K562 (cell line): ENCODE data around the gene PIK3R1. TPM values are rescaled to one million over a fixed set of nuclear protein-coding genes. Genes with fewer than 3 reads are reported as not detected.
"Not testable (repeated sequence)": the region's sequence is repeated elsewhere in the genome, so short reads cannot be mapped to it uniquely, and the experiment has no call there.

Source experiments
- ATAC-seq: fragments of 200-7000 bp; cut with Tn5 transposase; 3 replicates; pipeline ENCODE4 v1.9.1; 2020; ENCODE audit warnings: moderate library complexity
- BruUV-seq: library from RNA; stranded (reverse); fragments of 400-500 nt; replicated peaks from 2 replicates; lab custom pipeline; 2021; lab: Mats Ljungman, UMichigan
- CTCF ChIA-PET: fragments of 300-600 bp; formaldehyde crosslinking; extraction: SDS; loops from one replicate; lab custom pipeline; 2021; ENCODE audit warnings: low intra/inter-chr PET ratio; lab: Yijun Ruan, JAX
- POLR2A ChIA-PET: fragments of 300-600, 350-650 bp; sonication (Branson Sonifier 250); formaldehyde crosslinking; extraction: SDS; loops from one replicate; lab custom pipeline; 2021; ENCODE audit warnings: antibody characterized with exemption, inconsistent platforms; lab: Yijun Ruan, JAX
- DNase-seq, 4 experiments: peaks; one replicate each; pipeline versions ENCODE4 v3.0.0 to v3.0.0-alpha.2; 2011 to 2018; ENCODE audit warnings: low spot score in 3 of 4, mixed read lengths in 3 of 4; ENCODE audit errors: extremely low read depth in 1 of 4
- FAIRE-seq: peaks from 2 replicates; lab custom pipeline; 2011; peaks lifted over from hg19 to GRCh38; lab: Jason Lieb, UNC
- H2AFZ ChIP-seq: 2 replicates; pipeline ENCODE4 v1.6.0; 2011; ENCODE audit warnings: low read depth, low read length, control low read depth, inconsistent platforms
- H3K27ac ChIP-seq: fragments of 200-600 bp; 3 replicates; pipeline ENCODE4 v1.8.0; 2011; ENCODE audit warnings: low read depth, mild to moderate bottlenecking, control low read depth, inconsistent platforms, low read length, moderate library complexity, mixed read lengths; ENCODE audit errors: extremely low read depth
- H3K27me3 ChIP-seq, 2 experiments: fragments of 300-600 bp in 1 of 2; 2 replicates in 1 of 2; 3 replicates in 1 of 2; pipeline versions ENCODE4 v1.6.0 to v1.8.0; 2011; ENCODE audit warnings: inconsistent platforms in 2 of 2, low read length in 2 of 2, mild to moderate bottlenecking in 1 of 2, mixed read lengths in 1 of 2, moderate library complexity in 1 of 2; ENCODE audit not compliant: control insufficient read depth in 2 of 2, insufficient read depth in 2 of 2
- H3K36me3 ChIP-seq: fragments of 300-600 bp; 3 replicates; pipeline ENCODE4 v1.8.0; 2011; ENCODE audit warnings: mild to moderate bottlenecking, low read length, inconsistent platforms; ENCODE audit not compliant: control insufficient read depth, insufficient read depth
- H3K4me1 ChIP-seq, 2 experiments: fragments of 200-600 bp in 1 of 2; replicated peaks in 1 of 2; 2 replicates in 1 of 2; 3 replicates in 1 of 2; pipeline versions ENCODE4 v1.5.1 to v1.8.0; 2011; ENCODE audit warnings: inconsistent platforms in 2 of 2, low read length in 2 of 2, mild to moderate bottlenecking in 1 of 2, mixed read lengths in 1 of 2, moderate library complexity in 1 of 2; ENCODE audit not compliant: control insufficient read depth in 2 of 2, insufficient read depth in 2 of 2
- H3K4me2 ChIP-seq: 2 replicates; pipeline ENCODE4 v1.6.1; 2011; ENCODE audit warnings: low read length, control low read depth, inconsistent platforms, mixed read lengths; ENCODE audit not compliant: insufficient read depth
- H3K4me3 ChIP-seq: fragments of 200-600 bp; sonication (generic), shearing (Covaris generic); 2 replicates; pipeline ENCODE4 v1.5.1; 2016; ENCODE audit warnings: control low read depth, inconsistent platforms
- H3K79me2 ChIP-seq: fragments of 200-600 bp; 3 replicates; pipeline ENCODE4 v1.8.0; 2011; ENCODE audit warnings: low read length, inconsistent platforms; ENCODE audit not compliant: control insufficient read depth, insufficient read depth
- H3K9ac ChIP-seq, 2 experiments: 2 replicates each; pipeline versions ENCODE4 v1.6.0 to v1.6.1; 2011; ENCODE audit warnings: low read depth in 2 of 2, low read length in 2 of 2, control low read depth in 1 of 2, inconsistent platforms in 1 of 2, mild to moderate bottlenecking in 1 of 2, mixed read lengths in 1 of 2; ENCODE audit not compliant: insufficient read depth in 1 of 2
- H3K9me1 ChIP-seq: one replicate; pipeline ENCODE4 v1.6.0; 2011; ENCODE audit warnings: inconsistent platforms, mild to moderate bottlenecking, low read length, moderate library complexity; ENCODE audit not compliant: control insufficient read depth, insufficient read depth
- H3K9me3 ChIP-seq: replicated peaks from 2 replicates; pipeline ENCODE4 v1.5.1; 2011; ENCODE audit warnings: low read depth, low read length, inconsistent platforms; ENCODE audit not compliant: control insufficient read depth, insufficient read depth
- H4K20me1 ChIP-seq: replicated peaks from 2 replicates; pipeline ENCODE4 v1.6.1; 2011; ENCODE audit warnings: low read length, inconsistent platforms, mixed read lengths; ENCODE audit not compliant: control insufficient read depth, insufficient read depth
- CBX3 ChIP-seq, 2 experiments: IDR thresholded peaks; 1 replicate in 1 of 2; 2 replicates in 1 of 2; pipeline ENCODE4 v1.6.1; 2012; ENCODE audit warnings: inconsistent platforms in 2 of 2, low read length in 2 of 2, borderline replicate concordance in 1 of 2, control low read depth in 1 of 2
- CBX5 ChIP-seq: IDR thresholded peaks from 2 replicates; pipeline ENCODE4 v1.6.1; 2014; ENCODE audit warnings: low read depth, borderline replicate concordance
- TRIM28 ChIP-seq: fragments of 450-650 bp; IDR thresholded peaks from 2 replicates; pipeline ENCODE4 v1.6.1; 2017
- ZFP36 ChIP-seq: fragments of 150-350 bp; IDR thresholded peaks from 2 replicates; pipeline ENCODE4 v1.6.1; 2018; ENCODE audit warnings: low read length, low read depth; ENCODE audit not compliant: partially characterized antibody
- WGBS: fragments of 100-300 bp; shearing (Covaris generic); methylation state at CpG from one replicate; pipeline ENCODE4 v1.1.6; 2016; ENCODE audit warnings: low coverage, mixed read lengths; ENCODE audit not compliant: insufficient coverage; ENCODE audit errors: missing lambda C conversion rate; 5-methylcytosine and 5-hydroxymethylcytosine counted together
- in situ Hi-C: fragments of 300-500 bp; cut with MboI; formaldehyde crosslinking; loops from 4 replicates; pipeline ENCODE4 v1.15.0; 2018; ENCODE audit warnings: inconsistent platforms, mixed read lengths
- intact Hi-C: fragments of 100-400 bp; cut with micrococcal nuclease; formaldehyde crosslinking; loops from 2 replicates; pipeline ENCODE4 v1.14.2; 2022
- polyA plus RNA-seq, 8 experiments: library from polyadenylated mRNA; depleted of rRNA in 4 of 8; stranded (reverse) in 5 of 8; unstranded in 3 of 8; fragments of >200 nt; fragmentation: Nextera tagmentation in 2 of 8; fragmentation: Illumina TruSeq in 1 of 8; extraction: Ambion mirVana in 2 of 8; extraction: Trizol in 1 of 8; gene quantifications; 2 replicates each; pipeline versions ENCODE4 v1.2.1 to v1.2.3, GENCODE V29; 2011 to 2014; ENCODE audit warnings: inconsistent platforms in 1 of 8, missing spikeins in 1 of 8
- total RNA-seq, 7 experiments: library from RNA; depleted of rRNA in 6 of 7; stranded (reverse); fragments of >200 nt in 6 of 7; fragmentation: Illumina TruSeq in 2 of 7; extraction: Trizol in 2 of 7; gene quantifications; 2 replicates each; pipeline versions ENCODE4 v1.2.1 to v1.2.3, GENCODE V29; 2011 to 2021; ENCODE audit warnings: low replicate concordance in 1 of 7
- TF ChIP-seq, protein P1 (sequence below): fragments of 450-650 bp; IDR thresholded peaks from 2 replicates; pipeline ENCODE4 v1.6.1; 2018; ENCODE audit warnings: mild to moderate bottlenecking, low read depth; ENCODE audit not compliant: partially characterized antibody

The PIK3R1 gene
- total and polyA plus RNA-seq, 9 of the 15 experiments (the other 6 are each of a cell fraction or from before 2014, with no cell fraction given), result 1.1 to 9.7 (median 4.8) TPM

DNA sequence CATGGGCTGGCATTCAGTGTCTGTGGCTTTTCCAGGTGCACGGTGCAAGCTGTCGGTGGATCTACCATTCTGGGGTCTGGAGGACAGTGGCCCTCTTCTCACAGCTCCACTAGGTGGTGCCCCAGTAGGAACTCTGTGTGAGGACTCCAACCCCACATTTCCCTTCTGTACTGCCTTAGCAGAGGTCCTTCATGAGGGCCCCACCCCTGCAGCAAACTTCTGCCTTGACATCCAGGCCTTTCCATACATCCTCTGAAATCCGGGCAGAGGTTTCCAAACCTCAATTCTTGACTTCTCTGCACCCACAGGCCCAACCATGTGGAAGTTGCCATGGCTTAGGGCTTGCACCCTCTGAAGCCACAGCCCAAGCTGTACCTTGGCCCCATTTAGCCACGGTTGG lies 4.9 kb upstream of the PIK3R1 start:
- H3K36me3 ChIP-seq, H2AFZ ChIP-seq, H3K27ac ChIP-seq, intact Hi-C loops, POLR2A ChIA-PET, H3K9me1 ChIP-seq, in situ Hi-C loops, H3K4me1 ChIP-seq, H3K9ac ChIP-seq, H3K4me2 ChIP-seq, H4K20me1 ChIP-seq, DNase-seq, CTCF ChIA-PET, H3K79me2 ChIP-seq, ATAC-seq, BruUV-seq: not testable (repeated sequence)
- peak; percentile 71 for TF ChIP-seq CBX5
- TF ChIP-seq, protein P1, sequence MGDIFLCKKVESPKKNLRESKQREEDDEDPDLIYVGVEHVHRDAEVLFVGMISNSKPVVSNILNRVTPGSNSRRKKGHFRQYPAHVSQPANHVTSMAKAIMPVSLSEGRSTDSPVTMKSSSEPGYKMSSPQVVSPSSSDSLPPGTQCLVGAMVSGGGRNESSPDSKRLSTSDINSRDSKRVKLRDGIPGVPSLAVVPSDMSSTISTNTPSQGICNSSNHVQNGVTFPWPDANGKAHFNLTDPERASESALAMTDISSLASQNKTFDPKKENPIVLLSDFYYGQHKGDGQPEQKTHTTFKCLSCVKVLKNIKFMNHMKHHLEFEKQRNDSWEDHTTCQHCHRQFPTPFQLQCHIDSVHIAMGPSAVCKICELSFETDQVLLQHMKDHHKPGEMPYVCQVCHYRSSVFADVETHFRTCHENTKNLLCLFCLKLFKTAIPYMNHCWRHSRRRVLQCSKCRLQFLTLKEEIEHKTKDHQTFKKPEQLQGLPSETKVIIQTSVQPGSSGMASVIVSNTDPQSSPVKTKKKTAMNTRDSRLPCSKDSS, result peak; percentile 13
- peak; percentile 34 for TF ChIP-seq ZFP36
- TF ChIP-seq TRIM28, result peak; percentile 43; the same call in 1 of the 2 replicates
- TF ChIP-seq CBX3 (IDR thresholded peaks at IDR 0.05; ENCODE audit: borderline replicate concordance in 1 of 2, low read length in 2 of 2), result 0 out of 3 replicates have a peak, but pooled peaks of 1 of the 2 experiments have one; percentile 47
- TF ChIP-seq, all 486 proteins: peak for 5; not testable (repeated sequence) for 481
- H3K9me3 ChIP-seq, H3K4me3 ChIP-seq, H3K27me3 ChIP-seq, FAIRE-seq: not testable (repeated sequence)
- 5% methylated on average over 4 of the region's 4 CpGs for WGBS
